A673 (cell line): ENCODE results near the gene LIMS4.
"Not testable (repeated sequence)": the region's sequence is repeated elsewhere in the genome, so short reads cannot be mapped to it uniquely, and the experiment has no call there.

Experiments
- EZH2 ChIP-seq: fragments of 200-600 bp; sonication (generic); IDR thresholded peaks from 2 replicates; pipeline ENCODE4 v1.6.1; 2017; ENCODE audit warnings: borderline replicate concordance, low read depth, mild to moderate bottlenecking, mixed read lengths, antibody characterized with exemption, low read length; ENCODE audit not compliant: poor library complexity, severe bottlenecking
- TF ChIP-seq, protein P1 (sequence below): fragments of 300-800, 200-600 bp; sonication (generic); conservative IDR thresholded peaks from 2 replicates; pipeline ENCODE4 v1.5.1; 2017; ENCODE audit warnings: low read depth, mild to moderate bottlenecking, antibody characterized with exemption, low read length, moderate library complexity, mixed read lengths

DNA sequence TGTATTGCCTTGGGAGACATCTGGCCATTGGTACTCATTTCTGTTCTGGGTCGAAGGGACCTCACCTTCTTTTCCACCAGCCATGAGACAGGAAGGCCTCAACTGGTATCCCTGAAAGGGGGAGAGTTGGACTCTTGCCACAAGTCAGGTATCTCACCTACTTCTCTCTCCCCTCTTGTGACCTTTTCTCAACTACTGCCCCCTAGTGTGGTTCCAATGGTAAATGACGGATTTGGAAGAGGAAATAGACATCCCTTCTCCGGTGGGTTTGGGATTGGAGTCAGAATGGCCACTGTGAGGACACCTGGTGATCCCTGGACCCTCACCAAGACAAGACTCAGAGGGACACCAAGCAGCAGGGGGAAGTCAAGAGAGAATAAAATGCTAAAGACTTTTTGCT is 21.9 kb upstream of the LIMS4 start:
- TF ChIP-seq EZH2, result not testable (repeated sequence)
- TF ChIP-seq, protein P1, sequence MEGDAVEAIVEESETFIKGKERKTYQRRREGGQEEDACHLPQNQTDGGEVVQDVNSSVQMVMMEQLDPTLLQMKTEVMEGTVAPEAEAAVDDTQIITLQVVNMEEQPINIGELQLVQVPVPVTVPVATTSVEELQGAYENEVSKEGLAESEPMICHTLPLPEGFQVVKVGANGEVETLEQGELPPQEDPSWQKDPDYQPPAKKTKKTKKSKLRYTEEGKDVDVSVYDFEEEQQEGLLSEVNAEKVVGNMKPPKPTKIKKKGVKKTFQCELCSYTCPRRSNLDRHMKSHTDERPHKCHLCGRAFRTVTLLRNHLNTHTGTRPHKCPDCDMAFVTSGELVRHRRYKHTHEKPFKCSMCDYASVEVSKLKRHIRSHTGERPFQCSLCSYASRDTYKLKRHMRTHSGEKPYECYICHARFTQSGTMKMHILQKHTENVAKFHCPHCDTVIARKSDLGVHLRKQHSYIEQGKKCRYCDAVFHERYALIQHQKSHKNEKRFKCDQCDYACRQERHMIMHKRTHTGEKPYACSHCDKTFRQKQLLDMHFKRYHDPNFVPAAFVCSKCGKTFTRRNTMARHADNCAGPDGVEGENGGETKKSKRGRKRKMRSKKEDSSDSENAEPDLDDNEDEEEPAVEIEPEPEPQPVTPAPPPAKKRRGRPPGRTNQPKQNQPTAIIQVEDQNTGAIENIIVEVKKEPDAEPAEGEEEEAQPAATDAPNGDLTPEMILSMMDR, result not testable (repeated sequence)
